ENCODE measurements around the gene MPG. TPM values are rescaled to one million over a fixed set of nuclear protein-coding genes. Genes with fewer than 3 reads are reported as not detected.

Gene MPG
- total and polyA plus RNA-seq, 2 of the 8 experiments (the other 6 are each of a cell fraction or from before 2014, with no cell fraction given), result 37.6 to 83.7 TPM

DNA sequence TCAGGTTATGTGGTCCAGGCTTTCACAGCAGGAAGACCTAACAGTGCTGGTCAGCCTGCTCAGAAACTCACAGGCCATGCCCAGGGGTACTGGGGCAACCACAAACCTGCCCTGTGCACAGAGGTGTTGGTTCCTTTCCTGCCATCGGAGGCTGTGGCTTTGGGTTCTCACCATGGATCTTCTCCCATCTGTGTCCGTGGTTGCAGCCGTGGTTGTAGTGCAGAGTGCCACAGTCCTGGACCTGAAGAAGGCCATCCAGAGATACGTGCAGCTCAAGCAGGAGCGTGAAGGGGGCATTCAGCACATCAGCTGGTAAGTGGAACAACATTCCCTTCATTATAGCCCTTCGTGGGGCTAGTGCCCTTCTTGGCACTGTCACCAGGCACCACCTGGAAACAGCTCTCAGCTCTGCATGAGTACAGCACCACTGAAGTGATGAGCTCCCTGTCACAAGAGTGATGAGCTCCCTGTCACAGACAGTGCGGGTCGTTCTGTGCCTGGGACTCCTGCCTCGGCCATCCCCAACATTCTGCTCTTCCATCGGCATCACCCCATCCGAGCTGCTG is 22.4 kb upstream of the MPG start:
- no peak overlapping the region for H2AK5ac ChIP-seq (ENCODE audit: low read depth, low read length)
- no peak overlapping the region for H3K27ac ChIP-seq (ENCODE audit: low read depth, low read length)
- H2BK20ac ChIP-seq (ENCODE audit: low read length), result no peak overlapping the region
- H3K56ac ChIP-seq (replicated peaks; ENCODE audit: insufficient read length, low read depth, low read length), result no peak overlapping the region
- H3K23me2 ChIP-seq (ENCODE audit: low read depth, low read length), result peaks cover 5% of the 10 kb centered on the region; the same call in 1 of the 2 replicates
- H3K4me1 ChIP-seq (replicated peaks in 1 of 4; ENCODE audit: control insufficient read depth in 3 of 4, insufficient read depth in 4 of 4, low read length in 3 of 4), result no peaks in the 10 kb centered on the region
- H2BK15ac ChIP-seq (ENCODE audit: low read length), result no peak overlapping the region
- H3K79me1 ChIP-seq (ENCODE audit: low read depth, low read length), result peaks cover 3% of the 10 kb centered on the region
- no peak overlapping the region for H3K9ac ChIP-seq (replicated peaks in 1 of 4; ENCODE audit: extremely low read depth in 1 of 4, low read depth in 3 of 4, low read length in 3 of 4)
- H3K4me3 ChIP-seq (ENCODE audit: extremely low read depth in 1 of 4, insufficient read depth in 2 of 4, low read depth in 3 of 4, low read length in 4 of 4), result no peak overlapping the region
- H2BK12ac ChIP-seq (ENCODE audit: low read depth, low read length), result no peak overlapping the region
- H2BK120ac ChIP-seq (replicated peaks; ENCODE audit: low read depth, low read length), result no peak overlapping the region
- no peak overlapping the region for H3K18ac ChIP-seq (ENCODE audit: extremely low read depth, low read length)
- H4K5ac ChIP-seq (ENCODE audit: insufficient read length, low read depth, low read length), result no peak overlapping the region
- H4K20me1 ChIP-seq (replicated peaks in 1 of 2; ENCODE audit: control insufficient read depth in 1 of 2, insufficient read depth in 2 of 2, low read length in 2 of 2), result peaks cover 2 to 9% of the 10 kb centered on the region in 2 experiments
- peaks cover 2 to 23% of the 10 kb centered on the region in 2 experiments; a peak in 2 of 4 replicates for H3K79me2 ChIP-seq (ENCODE audit: control insufficient read depth in 1 of 2, insufficient read depth in 2 of 2, low read length in 2 of 2)
- H2AFZ ChIP-seq (ENCODE audit: low read length), result no peak overlapping the region
- H2BK5ac ChIP-seq (ENCODE audit: low read depth, low read length), result no peak overlapping the region
- 95% methylated on average over 11 of the region's 11 CpGs; no CpG with 5 or more reads in 1 of the 2 experiments for WGBS, 2 experiments (ENCODE audit: extremely low coverage in 1 of 2, insufficient coverage in 1 of 2, insufficient read length in 1 of 2, insufficient replicate concordance in 2 of 2, low coverage in 1 of 2, low lambda C conversion rate in 2 of 2, missing lambda C conversion rate in 1 of 2)
- POLR2A ChIA-PET (ENCODE audit: partially characterized antibody), result interaction anchor here (1.0 to 2.6 kb wide), 7 partner anchors 8 to 41 kb away, joined by 3 to 12 read pairs (median 3); partner anchors contain the start of gene RHBDF1
- H3K27me3 ChIP-seq (replicated peaks in 1 of 4; ENCODE audit: control insufficient read depth in 3 of 4, extremely low read depth in 1 of 4, insufficient read depth in 3 of 4, low read length in 3 of 4), result no peaks in the 10 kb centered on the region
- no peak for FAIRE-seq
- peaks cover 21 to 52% (median 33%) of the 10 kb centered on the region in 4 experiments for H3K36me3 ChIP-seq (ENCODE audit: control insufficient read depth in 2 of 4, insufficient read depth in 4 of 4, low read length in 3 of 4)
- no peak overlapping the region for H4K8ac ChIP-seq (ENCODE audit: extremely low read depth, insufficient read depth, low read length)
- H3K23ac ChIP-seq (ENCODE audit: insufficient read length), result no peak overlapping the region
- no peak overlapping the region for H4K91ac ChIP-seq (replicated peaks; ENCODE audit: insufficient read length, low read length)
- H3K4ac ChIP-seq (replicated peaks; ENCODE audit: insufficient read length, low read depth, low read length), result no peak overlapping the region
- H3K4me2 ChIP-seq (ENCODE audit: insufficient read depth in 1 of 2, low read depth in 2 of 2, low read length in 2 of 2), result no peak overlapping the region
- no peaks in the 10 kb centered on the region for H3K9me3 ChIP-seq (ENCODE audit: insufficient read depth in 2 of 2, low read depth in 1 of 2, low read length in 1 of 2)
- CTCF ChIA-PET (ENCODE audit: partially characterized antibody), result interaction anchor here (1.1 to 21.2 kb wide), 5 partner anchors 9 to 63 kb away, joined by 3 to 856 read pairs (median 12); partner anchors contain the start of gene MPG
- DNase-seq (ENCODE audit: low read depth in 1 of 2, low spot score in 2 of 2), result no peak
- no peak overlapping the region for H3K14ac ChIP-seq (ENCODE audit: insufficient read length)
- TF ChIP-seq HDAC2 (IDR thresholded peaks at IDR 0.05; ENCODE audit: borderline replicate concordance in 1 of 2, low read depth in 2 of 2, low read length in 2 of 2) (no peak), MAFK (IDR thresholded peaks at IDR 0.05; ENCODE audit: low read depth, low read length) (no peak), BCL11A (IDR thresholded peaks at IDR 0.05; ENCODE audit: low read depth in 2 of 2, low read length in 2 of 2) (no peak), HDAC6 (IDR thresholded peaks at IDR 0.05; ENCODE audit: low read depth, low read length) (no peak), EZH2 (IDR thresholded peaks at IDR 0.05; ENCODE audit: low read depth, low read length, severe bottlenecking) (no peak), RFX5 (IDR thresholded peaks at IDR 0.05; ENCODE audit: borderline replicate concordance, low read depth, low read length) (no peak), RXRA (IDR thresholded peaks at IDR 0.05; ENCODE audit: insufficient read depth, low read depth, low read length) (no peak), POLR2A (IDR thresholded peaks at IDR 0.05; ENCODE audit: control extremely low read depth in 1 of 2, low read depth in 2 of 2, low read length in 2 of 2) (no peak), ZNF274 (IDR thresholded peaks at IDR 0.05; ENCODE audit: borderline replicate concordance, extremely low read depth, low read length) (no peak), RBBP5 (IDR thresholded peaks at IDR 0.05; ENCODE audit: borderline replicate concordance, low read depth, low read length) (no peak), FOSL1 (IDR thresholded peaks at IDR 0.05; ENCODE audit: insufficient read depth, low read depth, low read length) (no peak), CREB1 (IDR thresholded peaks at IDR 0.05) (no peak), BRCA1 (IDR thresholded peaks at IDR 0.05; ENCODE audit: low read depth, low read length) (no peak)

All from H1 (cell line).